ENCODE results near the gene PTBP1.

PTBP1 gene

DNA sequence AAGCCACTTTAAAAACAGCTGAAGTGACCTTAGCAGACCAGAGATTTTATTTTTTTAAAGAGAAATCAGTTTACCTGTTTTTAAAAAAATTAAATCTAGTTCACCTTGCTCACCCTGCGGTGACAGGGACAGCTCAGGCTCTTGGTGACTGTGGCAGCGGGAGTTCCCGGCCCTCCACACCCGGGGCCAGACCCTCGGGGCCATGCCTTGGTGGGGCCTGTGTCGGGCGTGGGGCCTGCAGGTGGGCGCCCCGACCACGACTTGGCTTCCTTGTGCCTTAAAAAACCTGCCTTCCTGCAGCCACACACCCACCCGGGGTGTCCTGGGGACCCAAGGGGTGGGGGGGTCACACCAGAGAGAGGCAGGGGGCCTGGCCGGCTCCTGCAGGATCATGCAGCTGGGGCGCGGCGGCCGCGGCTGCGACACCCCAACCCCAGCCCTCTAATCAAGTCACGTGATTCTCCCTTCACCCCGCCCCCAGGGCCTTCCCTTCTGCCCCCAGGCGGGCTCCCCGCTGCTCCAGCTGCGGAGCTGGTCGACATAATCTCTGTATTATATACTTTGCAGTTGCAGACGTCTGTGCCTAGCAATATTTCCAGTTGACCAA lies 13.7 kb downstream of the PTBP1 start:
- TF ChIP-seq, protein P1, sequence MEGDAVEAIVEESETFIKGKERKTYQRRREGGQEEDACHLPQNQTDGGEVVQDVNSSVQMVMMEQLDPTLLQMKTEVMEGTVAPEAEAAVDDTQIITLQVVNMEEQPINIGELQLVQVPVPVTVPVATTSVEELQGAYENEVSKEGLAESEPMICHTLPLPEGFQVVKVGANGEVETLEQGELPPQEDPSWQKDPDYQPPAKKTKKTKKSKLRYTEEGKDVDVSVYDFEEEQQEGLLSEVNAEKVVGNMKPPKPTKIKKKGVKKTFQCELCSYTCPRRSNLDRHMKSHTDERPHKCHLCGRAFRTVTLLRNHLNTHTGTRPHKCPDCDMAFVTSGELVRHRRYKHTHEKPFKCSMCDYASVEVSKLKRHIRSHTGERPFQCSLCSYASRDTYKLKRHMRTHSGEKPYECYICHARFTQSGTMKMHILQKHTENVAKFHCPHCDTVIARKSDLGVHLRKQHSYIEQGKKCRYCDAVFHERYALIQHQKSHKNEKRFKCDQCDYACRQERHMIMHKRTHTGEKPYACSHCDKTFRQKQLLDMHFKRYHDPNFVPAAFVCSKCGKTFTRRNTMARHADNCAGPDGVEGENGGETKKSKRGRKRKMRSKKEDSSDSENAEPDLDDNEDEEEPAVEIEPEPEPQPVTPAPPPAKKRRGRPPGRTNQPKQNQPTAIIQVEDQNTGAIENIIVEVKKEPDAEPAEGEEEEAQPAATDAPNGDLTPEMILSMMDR (IDR thresholded peaks at IDR 0.05; ENCODE audit: low read length), result no peak
- TF ChIP-seq EZH2phosphoT487 (IDR thresholded peaks at IDR 0.05; ENCODE audit: low read length), result no peak
- no peak for TF ChIP-seq EZH2 (optimal IDR thresholded peaks at IDR 0.05; ENCODE audit: low read depth, low read length)
- no peak overlapping the region for H2AFZ ChIP-seq (ENCODE audit: low read length)
- peaks cover 46% of the 10 kb centered on the region for H3K79me2 ChIP-seq (ENCODE audit: low read length)
- no peak for DNase-seq
- H3K4me1 ChIP-seq (ENCODE audit: low read length), result no peaks in the 10 kb centered on the region
- no peak overlapping the region for H3K4me2 ChIP-seq (ENCODE audit: low read depth, low read length)
- H3K36me3 ChIP-seq (replicated peaks; ENCODE audit: insufficient read depth, low read length), result peaks cover 57% of the 10 kb centered on the region
- no peak overlapping the region for H3K4me3 ChIP-seq (ENCODE audit: low read length)
- no peaks in the 10 kb centered on the region for H3K27me3 ChIP-seq (replicated peaks; ENCODE audit: insufficient read depth, low read length)
- no peak overlapping the region for H3K9ac ChIP-seq (ENCODE audit: low read length)
- H3K27ac ChIP-seq (ENCODE audit: low read length), result no peak overlapping the region
- no peaks in the 10 kb centered on the region for H3K9me3 ChIP-seq (replicated peaks; ENCODE audit: insufficient read depth, low read length)
- peaks cover 7% of the 10 kb centered on the region; the same call in 1 of the 2 replicates for H4K20me1 ChIP-seq (ENCODE audit: insufficient read depth, low read length)
- H3F3A ChIP-seq (ENCODE audit: insufficient read depth, low read length), result peaks cover 23% of the 10 kb centered on the region
- H3K9me2 ChIP-seq (replicated peaks; ENCODE audit: insufficient read depth, low read length), result no peaks in the 10 kb centered on the region

- Histone ChIP-seq H2AFZ (ENCODE audit: low read length) (no peak overlapping the region), H3K4me1 (ENCODE audit: low read length) (no peaks in the 10 kb centered on the region), H3K9ac (ENCODE audit: low read length) (no peak overlapping the region), H3K4me3 (ENCODE audit: low read length) (no peak overlapping the region), H3K27me3 (replicated peaks; ENCODE audit: insufficient read depth, low read length) (no peaks in the 10 kb centered on the region), H3K79me2 (ENCODE audit: low read length) (peaks cover 40% of the 10 kb centered on the region), H3K9me3 (replicated peaks; ENCODE audit: insufficient read depth, low read length) (no peaks in the 10 kb centered on the region), H4K20me1 (ENCODE audit: insufficient read depth, low read length) (peaks cover 7% of the 10 kb centered on the region; the same call in 1 of the 2 replicates), H3F3A (ENCODE audit: insufficient read depth, low read length) (peaks cover 23% of the 10 kb centered on the region), H3K27ac (ENCODE audit: low read length) (no peak overlapping the region), H3K4me2 (ENCODE audit: low read depth, low read length) (no peak overlapping the region), H3K9me2 (replicated peaks; ENCODE audit: insufficient read depth, low read length) (no peaks in the 10 kb centered on the region), H3K36me3 (replicated peaks; ENCODE audit: insufficient read depth, low read length) (peaks cover 51% of the 10 kb centered on the region)
- no peak for DNase-seq
- TF ChIP-seq EZH2 (optimal IDR thresholded peaks at IDR 0.05; ENCODE audit: low read depth, low read length), result no peak
- TF ChIP-seq, protein P1 (IDR thresholded peaks at IDR 0.05; ENCODE audit: low read length), result no peak
- no peak for TF ChIP-seq EZH2phosphoT487 (IDR thresholded peaks at IDR 0.05; ENCODE audit: low read length)
These were observed 14.3 kb downstream of the PTBP1 start for GRCh38 chr19:811506-812048.

- peaks cover 7% of the 10 kb centered on the region; the same call in 1 of the 2 replicates for H4K20me1 ChIP-seq (ENCODE audit: insufficient read depth, low read length)
- no peak overlapping the region for H3K4me2 ChIP-seq (ENCODE audit: low read depth, low read length)
- TF ChIP-seq, protein P1 (IDR thresholded peaks at IDR 0.05; ENCODE audit: low read length), result no peak
- TF ChIP-seq EZH2 (optimal IDR thresholded peaks at IDR 0.05; ENCODE audit: low read depth, low read length), result no peak
- TF ChIP-seq EZH2phosphoT487 (IDR thresholded peaks at IDR 0.05; ENCODE audit: low read length), result no peak
- H3F3A ChIP-seq (ENCODE audit: insufficient read depth, low read length), result peaks cover 23% of the 10 kb centered on the region
- no peak overlapping the region for H3K4me3 ChIP-seq (ENCODE audit: low read length)
- H3K4me1 ChIP-seq (ENCODE audit: low read length), result no peaks in the 10 kb centered on the region
- peaks cover 34% of the 10 kb centered on the region for H3K79me2 ChIP-seq (ENCODE audit: low read length)
- no peak overlapping the region for H2AFZ ChIP-seq (ENCODE audit: low read length)
- H3K9ac ChIP-seq (ENCODE audit: low read length), result no peak overlapping the region
- H3K9me2 ChIP-seq (replicated peaks; ENCODE audit: insufficient read depth, low read length), result no peaks in the 10 kb centered on the region
- H3K27me3 ChIP-seq (replicated peaks; ENCODE audit: insufficient read depth, low read length), result no peaks in the 10 kb centered on the region
- H3K36me3 ChIP-seq (replicated peaks; ENCODE audit: insufficient read depth, low read length), result peaks cover 45% of the 10 kb centered on the region
- no peak overlapping the region for H3K27ac ChIP-seq (ENCODE audit: low read length)
- DNase-seq, result no peak
- no peaks in the 10 kb centered on the region for H3K9me3 ChIP-seq (replicated peaks; ENCODE audit: insufficient read depth, low read length)
These were observed 14.9 kb downstream of the PTBP1 start for GRCh38 chr19:812049-812746.

Data from MM.1S (cell line).